H1 (cell line): ENCODE measurements around the gene PHOX2A. TPM values are rescaled to one million over a fixed set of nuclear protein-coding genes. Genes with fewer than 3 reads are reported as not detected.

Source experiments
- CTCF ChIA-PET: fragments of 300-600 bp; sonication (Branson Sonifier 250); formaldehyde crosslinking; loops from one replicate; lab custom pipeline; 2021; ENCODE audit not compliant: partially characterized antibody; lab: Charles Lee
- POLR2A ChIA-PET: fragments of 300-600 bp; sonication (Branson Sonifier 250); formaldehyde crosslinking; loops from one replicate; lab custom pipeline; 2021; ENCODE audit warnings: inconsistent platforms; ENCODE audit not compliant: partially characterized antibody; lab: Charles Lee
- DNase-seq, 2 experiments: peaks; one replicate each; pipeline versions ENCODE4 v3.0.0 to v3.0.0-alpha.2; 2010 to 2022; ENCODE audit warnings: low spot score in 2 of 2, low read depth in 1 of 2, mixed read lengths in 1 of 2
- FAIRE-seq: peaks from 2 replicates; lab custom pipeline; 2011; peaks lifted over from hg19 to GRCh38; lab: Jason Lieb, UNC
- H2AFZ ChIP-seq: 2 replicates; pipeline ENCODE4 v1.8.1; 2012; ENCODE audit warnings: low read length, inconsistent platforms
- H2AK5ac ChIP-seq: 2 replicates; pipeline ENCODE4 v1.6.1; 2013; ENCODE audit warnings: low read depth, low read length
- H2BK120ac ChIP-seq: replicated peaks from 2 replicates; pipeline ENCODE3; 2013; ENCODE audit warnings: low read depth, low read length, inconsistent platforms
- H2BK12ac ChIP-seq: 2 replicates; pipeline ENCODE4 v1.6.1; 2013; ENCODE audit warnings: low read depth, low read length
- H2BK15ac ChIP-seq: 2 replicates; pipeline ENCODE4 v1.6.1; 2013; ENCODE audit warnings: low read length
- H2BK20ac ChIP-seq: 2 replicates; pipeline ENCODE4 v1.6.1; 2013; ENCODE audit warnings: low read length
- H2BK5ac ChIP-seq: 2 replicates; pipeline ENCODE4 v1.6.1; 2013; ENCODE audit warnings: low read depth, low read length
- H3K14ac ChIP-seq: 2 replicates; pipeline ENCODE4 v1.6.1; 2013; ENCODE audit warnings: inconsistent platforms; ENCODE audit not compliant: insufficient read length
- H3K18ac ChIP-seq: 2 replicates; pipeline ENCODE4 v1.6.1; 2013; ENCODE audit warnings: low read length; ENCODE audit errors: extremely low read depth
- H3K23ac ChIP-seq: 2 replicates; pipeline ENCODE4 v1.6.1; 2013; ENCODE audit warnings: inconsistent platforms; ENCODE audit not compliant: insufficient read length
- H3K23me2 ChIP-seq: 2 replicates; pipeline ENCODE4 v1.6.1; 2013; ENCODE audit warnings: low read depth, low read length
- H3K27ac ChIP-seq: 2 replicates; pipeline ENCODE4 v1.6.1; 2011; ENCODE audit warnings: low read depth, low read length, inconsistent platforms
- H3K27me3 ChIP-seq, 4 experiments: replicated peaks in 1 of 4; 1 replicate in 1 of 4; 2 replicates in 3 of 4; pipeline versions ENCODE4 v1.6.1 to v1.8.1; 2011 to 2013; ENCODE audit warnings: low read length in 3 of 4, mild to moderate bottlenecking in 3 of 4, inconsistent platforms in 2 of 4, mixed read lengths in 2 of 4, moderate library complexity in 1 of 4; ENCODE audit not compliant: control insufficient read depth in 3 of 4, insufficient read depth in 3 of 4; ENCODE audit errors: extremely low read depth in 1 of 4
- H3K36me3 ChIP-seq, 4 experiments: 2 replicates each; pipeline versions ENCODE4 v1.6.1 to v1.8.1; 2011 to 2013; ENCODE audit warnings: mild to moderate bottlenecking in 4 of 4, low read length in 3 of 4, moderate library complexity in 2 of 4, control low read depth in 1 of 4, inconsistent platforms in 1 of 4; ENCODE audit not compliant: insufficient read depth in 4 of 4, control insufficient read depth in 2 of 4
- H3K4ac ChIP-seq: replicated peaks from 2 replicates; pipeline ENCODE3; 2013; ENCODE audit warnings: low read length, low read depth, mixed read lengths, inconsistent platforms; ENCODE audit not compliant: insufficient read length
- H3K4me1 ChIP-seq, 4 experiments: replicated peaks in 1 of 4; 1 replicate in 1 of 4; 2 replicates in 3 of 4; pipeline versions ENCODE4 v1.6.1 to v1.8.1; 2011 to 2013; ENCODE audit warnings: low read length in 3 of 4, inconsistent platforms in 2 of 4, mixed read lengths in 1 of 4; ENCODE audit not compliant: insufficient read depth in 4 of 4, control insufficient read depth in 3 of 4
- H3K4me2 ChIP-seq, 2 experiments: 2 replicates each; pipeline versions ENCODE4 v1.6.1 to v1.8.1; 2011 to 2013; ENCODE audit warnings: low read depth in 2 of 2, low read length in 2 of 2, control low read depth in 1 of 2, inconsistent platforms in 1 of 2, mild to moderate bottlenecking in 1 of 2; ENCODE audit not compliant: insufficient read depth in 1 of 2
- H3K4me3 ChIP-seq, 4 experiments: fragments of 200-600, 300-600 bp in 1 of 4; sonication (generic), shearing (Covaris generic), sonication (Bioruptor Twin) in 1 of 4; 2 replicates each; pipeline versions ENCODE4 v1.5.1 to v1.8.1; 2011 to 2016; ENCODE audit warnings: low read length in 4 of 4, low read depth in 3 of 4, control low read depth in 2 of 4, inconsistent platforms in 2 of 4, mild to moderate bottlenecking in 2 of 4, mixed read lengths in 1 of 4, moderate library complexity in 1 of 4; ENCODE audit not compliant: insufficient read depth in 2 of 4; ENCODE audit errors: extremely low read depth in 1 of 4
- H3K56ac ChIP-seq: replicated peaks from 2 replicates; pipeline ENCODE3; 2013; ENCODE audit warnings: low read depth, mild to moderate bottlenecking, mixed read lengths, low read length, inconsistent platforms; ENCODE audit not compliant: insufficient read length
- H3K79me1 ChIP-seq: 2 replicates; pipeline ENCODE4 v1.6.1; 2013; ENCODE audit warnings: low read depth, low read length, control low read depth
- H3K79me2 ChIP-seq, 2 experiments: 2 replicates each; pipeline versions ENCODE4 v1.6.1 to v1.8.1; 2012 to 2013; ENCODE audit warnings: low read length in 2 of 2, mild to moderate bottlenecking in 2 of 2, inconsistent platforms in 1 of 2; ENCODE audit not compliant: insufficient read depth in 2 of 2, control insufficient read depth in 1 of 2
- H3K9ac ChIP-seq, 4 experiments: replicated peaks in 1 of 4; 1 replicate in 1 of 4; 2 replicates in 3 of 4; pipeline versions ENCODE4 v1.6.1 to v1.8.1; 2011 to 2013; ENCODE audit warnings: low read depth in 3 of 4, low read length in 3 of 4, control low read depth in 2 of 4, mild to moderate bottlenecking in 2 of 4, moderate library complexity in 2 of 4, inconsistent platforms in 1 of 4; ENCODE audit errors: extremely low read depth in 1 of 4
- H3K9me3 ChIP-seq, 2 experiments: 2 replicates each; pipeline versions ENCODE4 v1.6.1 to v1.8.1; 2012 to 2013; ENCODE audit warnings: mild to moderate bottlenecking in 2 of 2, moderate library complexity in 2 of 2, control low read depth in 1 of 2, inconsistent platforms in 1 of 2, low read depth in 1 of 2, low read length in 1 of 2, mixed read lengths in 1 of 2; ENCODE audit not compliant: insufficient read depth in 2 of 2
- H4K20me1 ChIP-seq, 2 experiments: replicated peaks in 1 of 2; 2 replicates each; pipeline versions ENCODE3 to v1.8.1; 2011 to 2013; ENCODE audit warnings: inconsistent platforms in 2 of 2, low read length in 2 of 2, mild to moderate bottlenecking in 1 of 2; ENCODE audit not compliant: insufficient read depth in 2 of 2, control insufficient read depth in 1 of 2
- H4K5ac ChIP-seq: 2 replicates; pipeline ENCODE4 v1.6.1; 2013; ENCODE audit warnings: low read length, low read depth, mixed read lengths, inconsistent platforms; ENCODE audit not compliant: insufficient read length
- H4K8ac ChIP-seq: 2 replicates; pipeline ENCODE4 v1.8.0; 2013; ENCODE audit warnings: mild to moderate bottlenecking, moderate library complexity, low read length, inconsistent platforms; ENCODE audit not compliant: insufficient read depth; ENCODE audit errors: extremely low read depth
- H4K91ac ChIP-seq: replicated peaks from 2 replicates; pipeline ENCODE3; 2013; ENCODE audit warnings: low read length, mixed read lengths, inconsistent platforms; ENCODE audit not compliant: insufficient read length
- BRCA1 ChIP-seq: IDR thresholded peaks from 2 replicates; pipeline ENCODE4 v1.6.1; 2012; ENCODE audit warnings: low read depth, low read length, improper control_type of control experiment
- CTBP2 ChIP-seq: IDR thresholded peaks from 2 replicates; pipeline ENCODE4 v1.7.0; 2011; ENCODE audit warnings: borderline replicate concordance, mild to moderate bottlenecking, moderate library complexity, mixed read lengths, low read length; ENCODE audit not compliant: insufficient read depth, insufficient read length
- JUN ChIP-seq: IDR thresholded peaks from 2 replicates; pipeline ENCODE4 v1.6.1; 2011; ENCODE audit warnings: low read depth, mild to moderate bottlenecking, improper control_type of control experiment, low read length
- PHF8 ChIP-seq: fragments of 200-600 bp; sonication (generic); conservative IDR thresholded peaks from 2 replicates; pipeline ENCODE4 v1.7.1; 2012; ENCODE audit warnings: low read depth, mild to moderate bottlenecking, inconsistent platforms, low read length, moderate library complexity
- POLR2A ChIP-seq, 2 experiments: IDR thresholded peaks; 1 replicate in 1 of 2; 2 replicates in 1 of 2; pipeline ENCODE4 v1.6.1; 2011; ENCODE audit warnings: low read depth in 2 of 2, low read length in 2 of 2, mild to moderate bottlenecking in 2 of 2; ENCODE audit errors: control extremely low read depth in 1 of 2
- WGBS, 2 experiments: shearing (Covaris generic) in 1 of 2; methylation state at CpG; one replicate each; pipeline versions ENCODE4 v1.1.6 to v1.1.7; 2013 to 2015; ENCODE audit warnings: low lambda C conversion rate in 2 of 2, mixed read lengths in 2 of 2, inconsistent platforms in 1 of 2, low coverage in 1 of 2, missing lambda C conversion rate in 1 of 2; ENCODE audit not compliant: insufficient replicate concordance in 2 of 2, insufficient coverage in 1 of 2, insufficient read length in 1 of 2; ENCODE audit errors: extremely low coverage in 1 of 2, missing lambda C conversion rate in 1 of 2; 5-methylcytosine and 5-hydroxymethylcytosine counted together
- polyA plus RNA-seq, 7 experiments: library from polyadenylated mRNA; depleted of rRNA in 3 of 7; stranded (reverse) in 5 of 7; unstranded in 2 of 7; fragments of >200 nt in 5 of 7; fragments of 200-250 nt in 2 of 7; gene quantifications; 1 replicate in 5 of 7; 2 replicates in 1 of 7; 4 replicates in 1 of 7; pipeline versions ENCODE4 v1.2.1 to v1.2.3, GENCODE V29; 2011 to 2013; ENCODE audit warnings: missing spikeins in 2 of 7, mixed read lengths in 2 of 7
- total RNA-seq: library from RNA; stranded (reverse); fragmentation: NEBNext Ultra II Directional; extraction: Animal tissue kit (Norgen Biotek cat#: 25700); gene quantifications from 2 replicates; pipeline ENCODE4 v1.2.1, GENCODE V29; 2021

The PHOX2A gene
- total and polyA plus RNA-seq, 2 of the 8 experiments (the other 6 are each of a cell fraction or from before 2014, with no cell fraction given) = 0.67 TPM; not detected in 1

GRCh38 chr11:72233056-72233772 lies 10.8 kb downstream of the PHOX2A start:
- WGBS, 2 experiments = 90% methylated on average over 13 of the region's 13 CpGs; no CpG with 5 or more reads in 1 of the 2 experiments
- Histone ChIP-seq H2BK12ac (no peak overlapping the region), H4K5ac (no peak overlapping the region), H4K8ac (no peak overlapping the region), H2BK120ac (no peak overlapping the region), H3K9me3 (no peaks in the 10 kb centered on the region), H2AK5ac (no peak overlapping the region), H4K91ac (no peak overlapping the region), H3K4me1 (peaks cover 0 to 8% (median 6%) of the 10 kb centered on the region in 4 experiments; a peak in 6 of 7 replicates), H3K36me3 (peaks cover 29 to 72% (median 67%) of the 10 kb centered on the region in 4 experiments), H3K27me3 (no peaks in the 10 kb centered on the region), H3K27ac (no peak overlapping the region), H3K23ac (no peak overlapping the region), H4K20me1 (peaks cover 13 to 15% of the 10 kb centered on the region in 2 experiments), H3K4ac (no peak overlapping the region), H3K4me2 (no peak overlapping the region), H3K14ac (no peak overlapping the region), H3K9ac (no peak overlapping the region), H2BK5ac (no peak overlapping the region), H2AFZ (no peak overlapping the region), H2BK20ac (no peak overlapping the region), H3K23me2 (peaks cover 1% of the 10 kb centered on the region; the same call in 1 of the 2 replicates), H2BK15ac (no peak overlapping the region), H3K4me3 (no peak overlapping the region), H3K79me1 (peaks cover 3% of the 10 kb centered on the region), H3K79me2 (no peaks in the 10 kb centered on the region), H3K56ac (no peak overlapping the region), H3K18ac (no peak overlapping the region)
- DNase-seq (peak in 1 of 2 experiments; percentile 17), FAIRE-seq (no peak)
- ChIA-PET CTCF (no interaction called here), POLR2A (no interaction called here)
- TF ChIP-seq CTBP2 (no peak), POLR2A (IDR thresholded peaks at IDR 0.05; ENCODE audit: control extremely low read depth in 1 of 2, low read depth in 2 of 2, low read length in 2 of 2) (no peak), PHF8 (no peak), BRCA1 (no peak), JUN (no peak)
